ENCODE data around the gene PPP1R15B. TPM values are rescaled to one million over a fixed set of nuclear protein-coding genes. Genes with fewer than 3 reads are reported as not detected.
A peak's percentile ranks its signal among the peaks of the same experiment; 100 is the strongest.

The PPP1R15B gene
- total RNA-seq, 2 experiments from 2014 or later, result 76.0 to 76.1 TPM

GRCh38 chr1:204441558-204441957, 29.9 kb upstream of the PPP1R15B start:
- no peak overlapping the region for H3K27ac Mint-ChIP-seq
- H3K27me3 Mint-ChIP-seq, result no peaks in the 10 kb centered on the region
- no peak overlapping the region for H3K4me3 Mint-ChIP-seq
- CTCF ChIA-PET, result interaction anchor here (0.6 to 6.2 kb wide), 4 partner anchors 10 to 365 kb away, joined by 3 to 46 read pairs (median 6); no protein-coding TSS in a partner anchor
- H3K9me3 Mint-ChIP-seq, result no peaks in the 10 kb centered on the region
- peaks cover 39% of the 10 kb centered on the region for H3K4me1 Mint-ChIP-seq
- POLR2A ChIA-PET, result no interaction called here
- peaks cover 58% of the 10 kb centered on the region for H3K36me3 Mint-ChIP-seq (ENCODE audit: low read depth)
- no peak for DNase-seq

- ChIA-PET CTCF (interaction anchor here (0.9 to 16.6 kb wide), 4 partner anchors 8 to 60 kb away, joined by 3 to 370 read pairs (median 25); partner anchors contain the start of gene PIK3C2B), POLR2A (interaction anchor here (0.6 to 1.8 kb wide), 4 partner anchors 55 to 742 kb away, joined by 3 to 5 read pairs (median 4); partner anchors contain the start of gene PIK3C2B)
- Mint-ChIP-seq H3K4me3 (no peak overlapping the region), H3K27me3 (no peaks in the 10 kb centered on the region), H3K4me1 (peaks cover 29% of the 10 kb centered on the region), H3K27ac (no peak overlapping the region), H3K9me3 (no peaks in the 10 kb centered on the region), H3K36me3 (ENCODE audit: low read depth) (peaks cover 52% of the 10 kb centered on the region)
- no peak for DNase-seq
These were observed 28.2 kb upstream of the PPP1R15B start for GRCh38 chr1:204439621-204440375.

- Mint-ChIP-seq H3K27me3 (no peaks in the 10 kb centered on the region), H3K4me1 (peaks cover 19% of the 10 kb centered on the region), H3K36me3 (ENCODE audit: low read depth) (peaks cover 52% of the 10 kb centered on the region), H3K27ac (no peak overlapping the region), H3K4me3 (no peak overlapping the region), H3K9me3 (no peaks in the 10 kb centered on the region)
- peak; percentile 26 for DNase-seq
- ChIA-PET POLR2A (interaction anchor here (1.2 to 1.8 kb wide), 3 partner anchors 60 to 89 kb away, joined by 3 to 5 read pairs (median 4); no protein-coding TSS in a partner anchor), CTCF (interaction anchor here (0.9 to 16.6 kb wide), 5 partner anchors 7 to 368 kb away, joined by 4 to 370 read pairs (median 30); partner anchors contain the start of gene PIK3C2B)
These were observed 27.0 kb upstream of the PPP1R15B start for GRCh38 chr1:204438628-204439027.

GRCh38 chr1:204437796-204438570, 26.4 kb upstream of the PPP1R15B start:
- ChIA-PET CTCF (interaction anchor here (0.9 to 16.6 kb wide), 5 partner anchors 6 to 369 kb away, joined by 4 to 370 read pairs (median 30); partner anchors contain the start of gene PIK3C2B), POLR2A (interaction anchor here (1.2 to 1.8 kb wide), 3 partner anchors 61 to 89 kb away, joined by 3 to 5 read pairs (median 4); no protein-coding TSS in a partner anchor)
- H3K4me3 Mint-ChIP-seq, result no peak overlapping the region
- H3K9me3 Mint-ChIP-seq, result no peaks in the 10 kb centered on the region
- peaks cover 53% of the 10 kb centered on the region for H3K36me3 Mint-ChIP-seq (ENCODE audit: low read depth)
- peaks cover 15% of the 10 kb centered on the region for H3K4me1 Mint-ChIP-seq
- H3K27me3 Mint-ChIP-seq, result no peaks in the 10 kb centered on the region
- no peak for DNase-seq
- no peak overlapping the region for H3K27ac Mint-ChIP-seq

GRCh38 chr1:204435872-204436271, 24.3 kb upstream of the PPP1R15B start:
- Mint-ChIP-seq H3K4me3 (no peak overlapping the region), H3K27ac (no peak overlapping the region), H3K4me1 (peaks cover 15% of the 10 kb centered on the region), H3K27me3 (no peaks in the 10 kb centered on the region), H3K9me3 (no peaks in the 10 kb centered on the region), H3K36me3 (ENCODE audit: low read depth) (peaks cover 50% of the 10 kb centered on the region)
- no peak for DNase-seq
- ChIA-PET CTCF (interaction anchor here (1.2 to 16.6 kb wide), 4 partner anchors 11 to 371 kb away, joined by 3 to 370 read pairs (median 17); partner anchors contain the start of gene PIK3C2B), POLR2A (interaction anchor here (0.9 to 1.3 kb wide), 2 partner anchors 28 to 70 kb away, joined by 3 read pairs; no protein-coding TSS in a partner anchor)

GRCh38 chr1:204435381-204435831, 23.8 kb upstream of the PPP1R15B start:
- Mint-ChIP-seq H3K9me3 (no peaks in the 10 kb centered on the region), H3K27me3 (no peaks in the 10 kb centered on the region), H3K4me1 (peaks cover 15% of the 10 kb centered on the region), H3K4me3 (no peak overlapping the region), H3K36me3 (ENCODE audit: low read depth) (peaks cover 49% of the 10 kb centered on the region), H3K27ac (no peak overlapping the region)
- no peak for DNase-seq
- POLR2A ChIA-PET, result interaction anchor here (1.3 kb wide), 1 partner anchor 28 kb away, joined by 3 read pairs; no protein-coding TSS in a partner anchor
- CTCF ChIA-PET, result interaction anchor here (1.2 to 16.6 kb wide), 4 partner anchors 11 to 371 kb away, joined by 3 to 370 read pairs (median 17); partner anchors contain the start of gene PIK3C2B

- ChIA-PET CTCF (interaction anchor here (1.4 to 16.6 kb wide), 3 partner anchors 12 to 372 kb away, joined by 4 to 370 read pairs (median 30); partner anchors contain the start of gene PIK3C2B), POLR2A (no interaction called here)
- H3K4me3 Mint-ChIP-seq, result no peak overlapping the region
- no peak for DNase-seq
- no peak overlapping the region for H3K27ac Mint-ChIP-seq
- H3K9me3 Mint-ChIP-seq, result no peaks in the 10 kb centered on the region
- H3K36me3 Mint-ChIP-seq (ENCODE audit: low read depth), result peaks cover 42% of the 10 kb centered on the region
- peaks cover 12% of the 10 kb centered on the region for H3K4me1 Mint-ChIP-seq
- H3K27me3 Mint-ChIP-seq, result no peaks in the 10 kb centered on the region
These were observed 22.6 kb upstream of the PPP1R15B start for GRCh38 chr1:204434116-204434755.

GRCh38 chr1:204432708-204433107, 21.1 kb upstream of the PPP1R15B start:
- Mint-ChIP-seq H3K4me3 (no peak overlapping the region), H3K9me3 (no peaks in the 10 kb centered on the region), H3K4me1 (peaks cover 3% of the 10 kb centered on the region), H3K27me3 (no peaks in the 10 kb centered on the region), H3K36me3 (ENCODE audit: low read depth) (peaks cover 41% of the 10 kb centered on the region), H3K27ac (no peak overlapping the region)
- CTCF ChIA-PET, result interaction anchor here (2.7 to 16.6 kb wide), 6 partner anchors 9 to 374 kb away, joined by 8 to 370 read pairs (median 38); partner anchors contain the start of gene PIK3C2B
- DNase-seq, result no peak
- POLR2A ChIA-PET, result no interaction called here

- Mint-ChIP-seq H3K4me1 (no peaks in the 10 kb centered on the region), H3K36me3 (ENCODE audit: low read depth) (peaks cover 46% of the 10 kb centered on the region), H3K27ac (no peak overlapping the region), H3K4me3 (no peak overlapping the region), H3K9me3 (no peaks in the 10 kb centered on the region), H3K27me3 (no peaks in the 10 kb centered on the region)
- CTCF ChIA-PET, result interaction anchor here (0.7 to 16.6 kb wide), 29 partner anchors 9 to 375 kb away, joined by 3 to 370 read pairs (median 6); partner anchors contain the start of genes MDM4 and PIK3C2B
- peak; percentile 81 for DNase-seq
- POLR2A ChIA-PET, result interaction anchor here (0.9 to 1.8 kb wide), 9 partner anchors 12 to 75 kb away, joined by 3 to 5 read pairs (median 3); partner anchors contain the start of gene PIK3C2B
These were observed 19.9 kb upstream of the PPP1R15B start for GRCh38 chr1:204431310-204432184.

GRCh38 chr1:204429746-204430145, 18.1 kb upstream of the PPP1R15B start:
- H3K4me1 Mint-ChIP-seq, result no peaks in the 10 kb centered on the region
- no peak overlapping the region for H3K4me3 Mint-ChIP-seq
- H3K27ac Mint-ChIP-seq, result no peak overlapping the region
- H3K36me3 Mint-ChIP-seq (ENCODE audit: low read depth), result peaks cover 56% of the 10 kb centered on the region
- CTCF ChIA-PET, result interaction anchor here (1.4 to 16.6 kb wide), 7 partner anchors 8 to 377 kb away, joined by 4 to 370 read pairs (median 12); partner anchors contain the start of gene PIK3C2B
- H3K9me3 Mint-ChIP-seq, result no peaks in the 10 kb centered on the region
- POLR2A ChIA-PET, result interaction anchor here (1.4 to 1.8 kb wide), 2 partner anchors 14 to 49 kb away, joined by 3 to 5 read pairs; no protein-coding TSS in a partner anchor
- DNase-seq, result no peak
- H3K27me3 Mint-ChIP-seq, result no peaks in the 10 kb centered on the region

All from activated CD4-positive, alpha-beta memory T cell treated with anti-CD3 and anti-CD28 coated beads, Interleukin-2, amount 10 ng/mL, durations not matched to agents 7 days and 5 days (primary cell).